ENCODE measurements around the gene TTI1. TPM values are rescaled to one million over a fixed set of nuclear protein-coding genes. Genes with fewer than 3 reads are reported as not detected.
A peak's percentile ranks its signal among the peaks of the same experiment; 100 is the strongest.

TTI1 gene
- total RNA-seq, 6 experiments from 2014 or later = 11.8 to 17.9 (median 14.1) TPM

GRCh38 chr20:38023181-38024001, 9.9 kb downstream of the TTI1 start:
- Mint-ChIP-seq H3K27ac (peak overlapping the region; percentile 14; the same call in 1 of the 2 replicates), H3K27me3 (ENCODE audit: insufficient read depth) (no peaks in the 10 kb centered on the region), H3K36me3 (ENCODE audit: low read depth) (peaks cover 15% of the 10 kb centered on the region), H3K4me3 (no peak overlapping the region), H3K9me3 (peaks cover 2% of the 10 kb centered on the region), H3K4me1 (ENCODE audit: low read depth) (peaks cover 33% of the 10 kb centered on the region)
- peak; percentile 13 for DNase-seq
- TF ChIP-seq CTCF (IDR thresholded peaks at IDR 0.05) = no peak

- Mint-ChIP-seq H3K4me1 (ENCODE audit: low read depth) (peaks cover 33% of the 10 kb centered on the region), H3K9me3 (peaks cover 16% of the 10 kb centered on the region), H3K4me3 (no peak overlapping the region), H3K27ac (peak overlapping the region; percentile 33; the same call in 1 of the 2 replicates), H3K27me3 (ENCODE audit: insufficient read depth) (no peaks in the 10 kb centered on the region), H3K36me3 (ENCODE audit: low read depth) (peaks cover 36% of the 10 kb centered on the region)
- TF ChIP-seq CTCF (IDR thresholded peaks at IDR 0.05) = no peak
- no peak for DNase-seq
These were observed 12.0 kb downstream of the TTI1 start for GRCh38 chr20:38021087-38021772.

- Mint-ChIP-seq H3K4me1 (ENCODE audit: low read depth) (peaks cover 19% of the 10 kb centered on the region), H3K4me3 (no peak overlapping the region), H3K36me3 (ENCODE audit: low read depth) (peaks cover 55% of the 10 kb centered on the region), H3K9me3 (peaks cover 16% of the 10 kb centered on the region), H3K27ac (no peak overlapping the region), H3K27me3 (ENCODE audit: insufficient read depth) (peaks cover 2% of the 10 kb centered on the region; the same call in 1 of the 2 replicates)
- TF ChIP-seq CTCF (IDR thresholded peaks at IDR 0.05) = no peak
- DNase-seq = no peak
These were observed 14.9 kb downstream of the TTI1 start for GRCh38 chr20:38018385-38018784.

GRCh38 chr20:38017959-38018358, 15.3 kb downstream of the TTI1 start:
- no peak for DNase-seq
- peaks cover 2% of the 10 kb centered on the region; the same call in 1 of the 2 replicates for H3K27me3 Mint-ChIP-seq (ENCODE audit: insufficient read depth)
- no peak for TF ChIP-seq CTCF (IDR thresholded peaks at IDR 0.05)
- H3K4me1 Mint-ChIP-seq (ENCODE audit: low read depth) = peaks cover 15% of the 10 kb centered on the region
- H3K9me3 Mint-ChIP-seq = peaks cover 16% of the 10 kb centered on the region
- H3K4me3 Mint-ChIP-seq = no peak overlapping the region
- no peak overlapping the region for H3K27ac Mint-ChIP-seq
- peaks cover 59% of the 10 kb centered on the region for H3K36me3 Mint-ChIP-seq (ENCODE audit: low read depth)

- H3K4me3 Mint-ChIP-seq = no peak overlapping the region
- no peak for DNase-seq
- no peak overlapping the region for H3K27ac Mint-ChIP-seq
- H3K27me3 Mint-ChIP-seq (ENCODE audit: insufficient read depth) = peaks cover 2% of the 10 kb centered on the region; the same call in 1 of the 2 replicates
- H3K36me3 Mint-ChIP-seq (ENCODE audit: low read depth) = peaks cover 62% of the 10 kb centered on the region
- TF ChIP-seq CTCF (IDR thresholded peaks at IDR 0.05) = no peak
- peaks cover 16% of the 10 kb centered on the region for H3K9me3 Mint-ChIP-seq
- no peaks in the 10 kb centered on the region for H3K4me1 Mint-ChIP-seq (ENCODE audit: low read depth)
These were observed 19.4 kb downstream of the TTI1 start for GRCh38 chr20:38013887-38014286.
